Bronchial epithelial cell (primary cell): ENCODE data around the gene CCL26. TPM values are rescaled to one million over a fixed set of nuclear protein-coding genes. Genes with fewer than 3 reads are reported as not detected.
"Not testable (repeated sequence)": the region's sequence is repeated elsewhere in the genome, so short reads cannot be mapped to it uniquely, and the experiment has no call there.

ENCODE experiments used
- DNase-seq: peaks from one replicate; pipeline ENCODE4 v3.0.0-alpha.2; 2010; ENCODE audit warnings: low read depth
- FAIRE-seq: peaks from 2 replicates; lab custom pipeline; 2011; peaks lifted over from hg19 to GRCh38; lab: Jason Lieb, UNC
- H3K27me3 ChIP-seq: 2 replicates; pipeline ENCODE4 v1.5.1; 2011; ENCODE audit warnings: low read length; ENCODE audit not compliant: control insufficient read depth, insufficient read depth
- H3K36me3 ChIP-seq: 2 replicates; pipeline ENCODE4 v1.5.1; 2011; ENCODE audit warnings: low read length; ENCODE audit not compliant: control insufficient read depth, insufficient read depth
- H3K4me3 ChIP-seq: 2 replicates; pipeline ENCODE4 v1.5.1; 2011; ENCODE audit warnings: mild to moderate bottlenecking, low read depth, low read length, control low read depth
- CTCF ChIP-seq: IDR thresholded peaks from 2 replicates; pipeline ENCODE4 v1.5.1; 2011; ENCODE audit warnings: mild to moderate bottlenecking, moderate library complexity, low read length, control low read depth, inconsistent platforms; ENCODE audit not compliant: insufficient read depth, severe bottlenecking
- total RNA-seq: library from RNA; depleted of rRNA; stranded (reverse); fragments of >200 nt; gene quantifications from 2 replicates; pipeline ENCODE4 v1.2.1, GENCODE V29; 2014

The CCL26 gene
- total RNA-seq, 1 donor from 2014 or later = not detected

GRCh38 chr7:75732016-75732521 is 39.9 kb downstream of the CCL26 start:
- Histone ChIP-seq H3K4me3 (no peak overlapping the region), H3K36me3 (no peaks in the 10 kb centered on the region), H3K27me3 (no peaks in the 10 kb centered on the region)
- DNase-seq (no peak), FAIRE-seq (no peak)
- no peak for TF ChIP-seq CTCF

GRCh38 chr7:75729851-75730274 is 42.1 kb downstream of the CCL26 start:
- Histone ChIP-seq H3K27me3 (no peaks in the 10 kb centered on the region), H3K4me3 (no peak overlapping the region), H3K36me3 (no peaks in the 10 kb centered on the region)
- no peak for TF ChIP-seq CTCF
- FAIRE-seq (no peak), DNase-seq (no peak)

- Histone ChIP-seq H3K4me3 (no peak overlapping the region), H3K36me3 (no peaks in the 10 kb centered on the region), H3K27me3 (no peaks in the 10 kb centered on the region)
- no peak for TF ChIP-seq CTCF
- DNase-seq (peak; percentile 79), FAIRE-seq (no peak)
These were observed 44.0 kb downstream of the CCL26 start for GRCh38 chr7:75727881-75728593.

GRCh38 chr7:75727351-75727750 is 44.7 kb downstream of the CCL26 start:
- not testable (repeated sequence) for DNase-seq, H3K4me3 ChIP-seq, H3K36me3 ChIP-seq, FAIRE-seq, H3K27me3 ChIP-seq

GRCh38 chr7:75725306-75725705 is 46.7 kb downstream of the CCL26 start:
- H3K4me3 ChIP-seq = no peak overlapping the region
- no peaks in the 10 kb centered on the region for H3K27me3 ChIP-seq
- no peak for TF ChIP-seq CTCF
- no peak for DNase-seq
- H3K36me3 ChIP-seq = no peaks in the 10 kb centered on the region
- no peak for FAIRE-seq

GRCh38 chr7:75723444-75723843 is 48.6 kb downstream of the CCL26 start:
- Histone ChIP-seq H3K4me3 (no peak overlapping the region), H3K36me3 (no peaks in the 10 kb centered on the region), H3K27me3 (no peaks in the 10 kb centered on the region)
- no peak for DNase-seq
- no peak for TF ChIP-seq CTCF
- no peak for FAIRE-seq
